ENCODE data around the gene PTPN7. TPM values are rescaled to one million over a fixed set of nuclear protein-coding genes. Genes with fewer than 3 reads are reported as not detected.

PTPN7 gene
- total RNA-seq, 4 donors from 2014 or later: 1.9 to 5.5 (median 3.1) TPM

GRCh38 chr1:202161151-202162046, 997 bp upstream of the PTPN7 start:
- intact Hi-C loops (cut with DNase I): no loop called here
- H3K9me3 ChIP-seq: no peaks in the 10 kb centered on the region
- peaks cover 0 to 6% (median 0%) of the 10 kb centered on the region in 4 donors for H3K27me3 ChIP-seq
- peak overlapping the region; percentile 61 to 83 (median 72) for H3K27ac ChIP-seq
- no peaks in the 10 kb centered on the region for H3K36me3 ChIP-seq
- WGBS, 2 donors: 61 to 74% methylated on average over 4 to 10 of the region's 22 CpGs
- H3K4me3 ChIP-seq: peak overlapping the region in 3 of 4 donors; percentile 29 to 59 (median 43)
- no peak for TF ChIP-seq POLR2A (IDR thresholded peaks at IDR 0.05)
- TF ChIP-seq CTCF (IDR thresholded peaks at IDR 0.05): no peak
- DNase-seq: no peak
- peaks cover 0 to 41% (median 0%) of the 10 kb centered on the region in 3 donors for H3K4me1 ChIP-seq

GRCh38 chr1:202159534-202160371, 649 bp downstream of the PTPN7 start:
- Histone ChIP-seq H3K27me3 (peaks cover 0 to 6% (median 0%) of the 10 kb centered on the region in 4 donors), H3K4me1 (peaks cover 0 to 48% (median 0%) of the 10 kb centered on the region in 3 donors), H3K4me3 (peak overlapping the region; percentile 14 to 59 (median 36)), H3K36me3 (no peaks in the 10 kb centered on the region), H3K9me3 (no peaks in the 10 kb centered on the region), H3K27ac (peak overlapping the region; percentile 61 to 83 (median 72))
- 80 to 87% methylated on average over 5 to 6 of the region's 16 CpGs for WGBS, 2 donors
- intact Hi-C loops (cut with DNase I): no loop called here
- TF ChIP-seq CTCF (IDR thresholded peaks at IDR 0.05) (no peak), POLR2A (IDR thresholded peaks at IDR 0.05) (peak in 1 of 4 donors; percentile 23)
- DNase-seq: no peak

GRCh38 chr1:202158810-202159533, 1.4 kb downstream of the PTPN7 start:
- intact Hi-C loops (cut with DNase I): no loop called here
- 75 to 82% methylated on average over 2 to 6 of the region's 10 CpGs for WGBS, 2 donors
- Histone ChIP-seq H3K4me1 (peaks cover 0 to 46% (median 0%) of the 10 kb centered on the region in 3 donors), H3K9me3 (no peaks in the 10 kb centered on the region), H3K4me3 (peak overlapping the region; percentile 14 to 59 (median 36)), H3K36me3 (no peaks in the 10 kb centered on the region), H3K27ac (peak overlapping the region; percentile 61 to 83 (median 72)), H3K27me3 (peaks cover 0 to 6% (median 0%) of the 10 kb centered on the region in 4 donors)
- DNase-seq: no peak
- TF ChIP-seq CTCF (IDR thresholded peaks at IDR 0.05) (no peak), POLR2A (IDR thresholded peaks at IDR 0.05) (no peak)

GRCh38 chr1:202157945-202158344, 2.5 kb downstream of the PTPN7 start:
- Histone ChIP-seq H3K4me1 (peaks cover 0 to 37% (median 0%) of the 10 kb centered on the region in 3 donors), H3K27me3 (no peaks in the 10 kb centered on the region), H3K27ac (no peak overlapping the region), H3K4me3 (no peak overlapping the region), H3K36me3 (no peaks in the 10 kb centered on the region), H3K9me3 (no peaks in the 10 kb centered on the region)
- TF ChIP-seq CTCF (IDR thresholded peaks at IDR 0.05): no peak
- TF ChIP-seq POLR2A (IDR thresholded peaks at IDR 0.05): no peak
- DNase-seq: no peak
- 88 to 93% methylated on average over 5 to 8 of the region's 10 CpGs for WGBS, 2 donors
- intact Hi-C loops (cut with DNase I): no loop called here
